PC-9 (cell line): Measurements from ENCODE around the gene ZNF474. TPM values are rescaled to one million over a fixed set of nuclear protein-coding genes. Genes with fewer than 3 reads are reported as not detected.

Source experiments
- BruUV-seq: library from RNA; stranded (reverse); fragments of 400-500 nt; replicated peaks from 2 replicates; lab custom pipeline; 2021; lab: Mats Ljungman, UMichigan
- CTCF ChIA-PET: fragments of 300-600 bp; sonication (Branson Sonifier 250); formaldehyde crosslinking; loops from one replicate; lab custom pipeline; 2022; ENCODE audit warnings: antibody characterized with exemption; lab: Charles Lee
- POLR2A ChIA-PET: fragments of 300-600 bp; sonication (Branson Sonifier 250); formaldehyde crosslinking; loops from one replicate; lab custom pipeline; 2022; ENCODE audit warnings: antibody characterized with exemption; ENCODE audit not compliant: unreplicated experiment; lab: Charles Lee
- DNase-seq, 2 experiments: peaks; one replicate each; pipeline versions ENCODE4 v3.0.0 to v3.0.0-alpha.2; 2015 to 2022; ENCODE audit warnings: mixed read lengths in 1 of 2
- H2AFZ ChIP-seq: fragments of 200-600 bp; sonication (generic); 2 replicates; pipeline ENCODE4 v1.8.1; 2017; ENCODE audit warnings: antibody characterized with exemption
- H3F3A ChIP-seq: fragments of 200-600 bp; sonication (generic); 2 replicates; pipeline ENCODE4 v1.8.1; 2017; ENCODE audit warnings: antibody characterized with exemption, mild to moderate bottlenecking, low read depth; ENCODE audit not compliant: insufficient read depth
- H3K27ac ChIP-seq: fragments of 200-600 bp; sonication (generic); 2 replicates; pipeline ENCODE4 v1.6.1; 2016; ENCODE audit warnings: mixed run types
- H3K27me3 ChIP-seq: fragments of 200-600 bp; sonication (generic); 2 replicates; pipeline ENCODE4 v1.6.1; 2016; ENCODE audit warnings: low read depth, mixed run types; ENCODE audit not compliant: insufficient read depth
- H3K36me3 ChIP-seq: fragments of 200-600 bp; sonication (generic); 2 replicates; pipeline ENCODE4 v1.6.1; 2016; ENCODE audit warnings: low read depth, mixed run types
- H3K4me1 ChIP-seq: fragments of 200-600 bp; sonication (generic); replicated peaks from 2 replicates; pipeline ENCODE4 v1.6.1; 2016; ENCODE audit warnings: mixed run types; ENCODE audit not compliant: insufficient read depth
- H3K4me2 ChIP-seq: fragments of 200-600 bp; sonication (generic); 2 replicates; pipeline ENCODE4 v1.6.1; 2017; ENCODE audit warnings: mixed run types
- H3K4me3 ChIP-seq: fragments of 200-600 bp; sonication (generic); 2 replicates; pipeline ENCODE4 v1.6.1; 2016; ENCODE audit warnings: mixed run types
- H3K79me2 ChIP-seq: fragments of 200-600 bp; sonication (generic); 2 replicates; pipeline ENCODE4 v1.6.1; 2017; ENCODE audit warnings: low read depth, mixed run types
- H3K9me2 ChIP-seq: fragments of 200-600 bp; sonication (generic); 2 replicates; pipeline ENCODE4 v1.8.1; 2017; ENCODE audit warnings: mild to moderate bottlenecking; ENCODE audit not compliant: insufficient read depth
- H3K9me3 ChIP-seq: fragments of 200-600 bp; sonication (generic); 2 replicates; pipeline ENCODE4 v1.8.1; 2016; ENCODE audit warnings: low read depth; ENCODE audit not compliant: insufficient read depth
- H4K20me1 ChIP-seq: fragments of 200-600 bp; sonication (generic); 2 replicates; pipeline ENCODE4 v1.8.1; 2017; ENCODE audit not compliant: insufficient read depth
- EZH2 ChIP-seq: fragments of 200-600 bp; sonication (generic); IDR thresholded peaks from 2 replicates; pipeline ENCODE4 v1.8.0; 2017; ENCODE audit warnings: antibody characterized with exemption, low read depth
- intact Hi-C: fragments of 100-400 bp; cut with micrococcal nuclease; formaldehyde crosslinking; loops from one replicate; pipeline ENCODE4 v1.10.0; 2022; ENCODE audit not compliant: unreplicated experiment
- total RNA-seq: library from RNA; stranded (reverse); gene quantifications from 2 replicates; pipeline ENCODE4 v1.2.3, GENCODE V29; 2021
- TF ChIP-seq, protein P1 (sequence below): fragments of 200-600 bp; sonication (generic); conservative IDR thresholded peaks from 2 replicates; pipeline ENCODE4 v1.6.1; 2017; ENCODE audit warnings: mixed run types, antibody characterized with exemption, mild to moderate bottlenecking, moderate library complexity

Gene ZNF474
- total RNA-seq, 1 experiment from 2014 or later: not detected

GRCh38 chr5:122152266-122152900 lies 23.0 kb downstream of the ZNF474 start:
- ChIA-PET CTCF (no interaction called here), POLR2A (no interaction called here)
- no peaks in the 10 kb centered on the region for H3K9me3 ChIP-seq
- intact Hi-C loops: loop anchor here (10.0 kb wide), 1 partner anchor 58 kb away; no protein-coding TSS in a partner anchor
- H3K4me1 ChIP-seq: no peaks in the 10 kb centered on the region
- TF ChIP-seq EZH2: no peak
- TF ChIP-seq, protein P1, sequence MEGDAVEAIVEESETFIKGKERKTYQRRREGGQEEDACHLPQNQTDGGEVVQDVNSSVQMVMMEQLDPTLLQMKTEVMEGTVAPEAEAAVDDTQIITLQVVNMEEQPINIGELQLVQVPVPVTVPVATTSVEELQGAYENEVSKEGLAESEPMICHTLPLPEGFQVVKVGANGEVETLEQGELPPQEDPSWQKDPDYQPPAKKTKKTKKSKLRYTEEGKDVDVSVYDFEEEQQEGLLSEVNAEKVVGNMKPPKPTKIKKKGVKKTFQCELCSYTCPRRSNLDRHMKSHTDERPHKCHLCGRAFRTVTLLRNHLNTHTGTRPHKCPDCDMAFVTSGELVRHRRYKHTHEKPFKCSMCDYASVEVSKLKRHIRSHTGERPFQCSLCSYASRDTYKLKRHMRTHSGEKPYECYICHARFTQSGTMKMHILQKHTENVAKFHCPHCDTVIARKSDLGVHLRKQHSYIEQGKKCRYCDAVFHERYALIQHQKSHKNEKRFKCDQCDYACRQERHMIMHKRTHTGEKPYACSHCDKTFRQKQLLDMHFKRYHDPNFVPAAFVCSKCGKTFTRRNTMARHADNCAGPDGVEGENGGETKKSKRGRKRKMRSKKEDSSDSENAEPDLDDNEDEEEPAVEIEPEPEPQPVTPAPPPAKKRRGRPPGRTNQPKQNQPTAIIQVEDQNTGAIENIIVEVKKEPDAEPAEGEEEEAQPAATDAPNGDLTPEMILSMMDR: no peak
- no peaks in the 10 kb centered on the region for H3K9me2 ChIP-seq
- no peaks in the 10 kb centered on the region for H3F3A ChIP-seq
- DNase-seq: no peak
- H3K27me3 ChIP-seq: no peaks in the 10 kb centered on the region
- no TSS peak for BruUV-seq
- no peak overlapping the region for H3K4me2 ChIP-seq
- no peak overlapping the region for H2AFZ ChIP-seq
- no peaks in the 10 kb centered on the region for H3K36me3 ChIP-seq
- H4K20me1 ChIP-seq: no peaks in the 10 kb centered on the region
- H3K4me3 ChIP-seq: no peak overlapping the region
- no peaks in the 10 kb centered on the region for H3K79me2 ChIP-seq
- no peak overlapping the region for H3K27ac ChIP-seq

- H3K27me3 ChIP-seq: no peaks in the 10 kb centered on the region
- no TSS peak for BruUV-seq
- CTCF ChIA-PET: no interaction called here
- no peaks in the 10 kb centered on the region for H3K9me2 ChIP-seq
- POLR2A ChIA-PET: no interaction called here
- no peaks in the 10 kb centered on the region for H3K4me1 ChIP-seq
- H4K20me1 ChIP-seq: no peaks in the 10 kb centered on the region
- no peak overlapping the region for H2AFZ ChIP-seq
- H3F3A ChIP-seq: no peaks in the 10 kb centered on the region
- H3K36me3 ChIP-seq: no peaks in the 10 kb centered on the region
- no peaks in the 10 kb centered on the region for H3K79me2 ChIP-seq
- no peak overlapping the region for H3K27ac ChIP-seq
- TF ChIP-seq EZH2: no peak
- TF ChIP-seq, protein P1: no peak
- no peak overlapping the region for H3K4me3 ChIP-seq
- no peak overlapping the region for H3K4me2 ChIP-seq
- intact Hi-C loops: loop anchor here (10.0 kb wide), 1 partner anchor 58 kb away; no protein-coding TSS in a partner anchor
- no peaks in the 10 kb centered on the region for H3K9me3 ChIP-seq
- DNase-seq: no peak
These were observed 23.9 kb downstream of the ZNF474 start for GRCh38 chr5:122153230-122153629.

- Histone ChIP-seq H3K36me3 (no peaks in the 10 kb centered on the region), H3K4me1 (no peaks in the 10 kb centered on the region), H4K20me1 (no peaks in the 10 kb centered on the region), H3K79me2 (no peaks in the 10 kb centered on the region), H3K27ac (no peak overlapping the region), H3K9me2 (no peaks in the 10 kb centered on the region), H3K27me3 (no peaks in the 10 kb centered on the region), H2AFZ (no peak overlapping the region), H3K4me2 (no peak overlapping the region), H3K9me3 (no peaks in the 10 kb centered on the region), H3K4me3 (no peak overlapping the region), H3F3A (no peaks in the 10 kb centered on the region)
- TF ChIP-seq EZH2: no peak
- TF ChIP-seq, protein P1: no peak
- intact Hi-C loops: loop anchor here (10.0 kb wide), 1 partner anchor 59 kb away; no protein-coding TSS in a partner anchor
- ChIA-PET POLR2A (no interaction called here), CTCF (no interaction called here)
- no peak for DNase-seq
- BruUV-seq: no TSS peak
These were observed 24.4 kb downstream of the ZNF474 start for GRCh38 chr5:122153774-122154173.
